Panc1 (cell line): ENCODE results near the gene PRR20G. TPM values are rescaled to one million over a fixed set of nuclear protein-coding genes. Genes with fewer than 3 reads are reported as not detected.
A peak's percentile ranks its signal among the peaks of the same experiment; 100 is the strongest.
"Not testable (repeated sequence)": the region's sequence is repeated elsewhere in the genome, so short reads cannot be mapped to it uniquely, and the experiment has no call there.

Source experiments
- ATAC-seq: fragments of 200-7000 bp; cut with Tn5 transposase; 2 replicates; pipeline ENCODE4 v1.9.1; 2020; ENCODE audit warnings: mild to moderate bottlenecking, moderate library complexity
- BruUV-seq: library from RNA; stranded (reverse); fragments of 400-500 nt; replicated peaks from 2 replicates; lab custom pipeline; 2021; lab: Mats Ljungman, UMichigan
- CTCF ChIA-PET: fragments of 300-600 bp; sonication (Branson Sonifier 250); formaldehyde crosslinking; loops from one replicate; lab custom pipeline; 2022; ENCODE audit warnings: antibody characterized with exemption; lab: Charles Lee
- POLR2A ChIA-PET: fragments of 300-600 bp; sonication (Branson Sonifier 250); formaldehyde crosslinking; loops from one replicate; lab custom pipeline; 2022; ENCODE audit warnings: antibody characterized with exemption; lab: Charles Lee
- DNase-seq: peaks from one replicate; pipeline ENCODE4 v3.0.0-alpha.2; 2010; ENCODE audit warnings: low read depth, low spot score
- H3K27ac ChIP-seq: 2 replicates; pipeline ENCODE4 v1.5.1; 2011; ENCODE audit warnings: mild to moderate bottlenecking, low read length, inconsistent platforms
- H3K27me3 ChIP-seq: fragments of 200-500 bp; sonication (Bioruptor generic); 2 replicates; pipeline ENCODE4 v1.6.0; 2014; ENCODE audit warnings: low read length, inconsistent platforms; ENCODE audit not compliant: control insufficient read depth, insufficient read depth
- H3K36me3 ChIP-seq: fragments of 200-500 bp; sonication (Bioruptor generic); 2 replicates; pipeline ENCODE4 v1.5.1; 2014; ENCODE audit warnings: inconsistent platforms, mild to moderate bottlenecking, low read length, moderate library complexity; ENCODE audit not compliant: control insufficient read depth, insufficient read depth
- H3K4me1 ChIP-seq: 2 replicates; pipeline ENCODE4 v1.5.1; 2011; ENCODE audit warnings: inconsistent platforms, mild to moderate bottlenecking, low read length, moderate library complexity; ENCODE audit not compliant: control insufficient read depth, insufficient read depth
- H3K4me3 ChIP-seq, 2 experiments: 2 replicates each; pipeline ENCODE4 v1.5.1; 2011 to 2012; ENCODE audit warnings: low read depth in 2 of 2, low read length in 2 of 2, mild to moderate bottlenecking in 2 of 2, inconsistent platforms in 1 of 2, moderate library complexity in 1 of 2
- H3K9me3 ChIP-seq: fragments of 200-500 bp; sonication (Bioruptor generic); 2 replicates; pipeline ENCODE4 v1.5.1; 2014; ENCODE audit warnings: low read depth, mild to moderate bottlenecking, inconsistent platforms, low read length, moderate library complexity; ENCODE audit not compliant: control insufficient read depth, insufficient read depth
- CTCF ChIP-seq: fragments of 450-650 bp; IDR thresholded peaks from 2 replicates; pipeline ENCODE4 v1.5.1; 2017; ENCODE audit warnings: mild to moderate bottlenecking
- POLR2AphosphoS5 ChIP-seq: IDR thresholded peaks from 2 replicates; pipeline ENCODE4 v1.6.1; 2012; ENCODE audit warnings: mild to moderate bottlenecking, low read depth, low read length, moderate library complexity
- REST ChIP-seq, 2 experiments: IDR thresholded peaks; 2 replicates each; pipeline ENCODE4 v1.6.1; 2011 to 2012; ENCODE audit warnings: low read depth in 2 of 2, control low read depth in 1 of 2, low read length in 1 of 2, mild to moderate bottlenecking in 1 of 2, moderate library complexity in 1 of 2; ENCODE audit not compliant: insufficient read depth in 1 of 2
- SIN3A ChIP-seq: IDR thresholded peaks from 2 replicates; pipeline ENCODE4 v1.6.1; 2012; ENCODE audit warnings: low read depth, mild to moderate bottlenecking, low read length, moderate library complexity, borderline replicate concordance; ENCODE audit not compliant: insufficient read depth
- TCF7L2 ChIP-seq: IDR thresholded peaks from 2 replicates; pipeline ENCODE4 v1.6.1; 2011; ENCODE audit warnings: mild to moderate bottlenecking, low read depth, low read length, inconsistent platforms
- in situ Hi-C: cut with HindIII; loops from 2 replicates; pipeline ENCODE4 v1.10.0; 2016; ENCODE audit warnings: low sequenced_read_pairs, low pct_unique_long_range_greater_than_20kb
- intact Hi-C: fragments of 100-400 bp; cut with micrococcal nuclease; formaldehyde crosslinking; loops from one replicate; pipeline ENCODE4 v1.10.0; 2022; ENCODE audit not compliant: unreplicated experiment
- total RNA-seq: library from RNA; stranded (reverse); gene quantifications from one replicate; pipeline ENCODE4 v1.2.1, GENCODE V29; 2021; ENCODE audit not compliant: unreplicated experiment

PRR20G gene
- total RNA-seq, 1 experiment from 2014 or later, result not detected

- no peak overlapping the region for H3K27ac ChIP-seq
- in situ Hi-C loops, result no loop called here
- DNase-seq (no peak), ATAC-seq (no peak)
- H3K4me3 ChIP-seq, result no peak overlapping the region
- intact Hi-C loops, result no loop called here
- peak; percentile 6; the same call in 1 of the 2 replicates for TF ChIP-seq CTCF
- no peak for TF ChIP-seq REST (IDR thresholded peaks at IDR 0.05; ENCODE audit: insufficient read depth in 1 of 2, low read depth in 2 of 2, low read length in 1 of 2)
- ChIA-PET CTCF (no interaction called here), POLR2A (no interaction called here)
- peaks cover 37% of the 10 kb centered on the region for H3K27me3 ChIP-seq
- H3K4me1 ChIP-seq, result no peaks in the 10 kb centered on the region
- no TSS peak for BruUV-seq
- H3K9me3 ChIP-seq, result no peaks in the 10 kb centered on the region
- no peaks in the 10 kb centered on the region for H3K36me3 ChIP-seq
These were observed 9.1 kb upstream of the PRR20G start for GRCh38 chr3:127296959-127297358.

GRCh38 chr3:127296166-127296565 is 8.3 kb upstream of the PRR20G start:
- in situ Hi-C loops, result no loop called here
- ChIA-PET POLR2A (no interaction called here), CTCF (no interaction called here)
- Histone ChIP-seq H3K27ac (no peak overlapping the region), H3K36me3 (no peaks in the 10 kb centered on the region), H3K4me3 (no peak overlapping the region), H3K27me3 (peaks cover 31% of the 10 kb centered on the region), H3K4me1 (no peaks in the 10 kb centered on the region), H3K9me3 (no peaks in the 10 kb centered on the region)
- no TSS peak for BruUV-seq
- no peak for TF ChIP-seq CTCF
- no peak for TF ChIP-seq POLR2AphosphoS5
- TF ChIP-seq SIN3A, result no peak
- no peak for TF ChIP-seq REST (IDR thresholded peaks at IDR 0.05; ENCODE audit: insufficient read depth in 1 of 2, low read depth in 2 of 2, low read length in 1 of 2)
- no peak for TF ChIP-seq TCF7L2
- intact Hi-C loops, result no loop called here
- DNase-seq, result no peak
- ATAC-seq, result no peak

- DNase-seq, BruUV-seq, POLR2A ChIA-PET, H3K4me3 ChIP-seq, ATAC-seq, H3K4me1 ChIP-seq, in situ Hi-C loops, H3K27ac ChIP-seq, CTCF ChIA-PET, intact Hi-C loops, H3K36me3 ChIP-seq, H3K9me3 ChIP-seq: not testable (repeated sequence)
- H3K27me3 ChIP-seq, result peaks cover 25% of the 10 kb centered on the region
These were observed 5.8 kb upstream of the PRR20G start for GRCh38 chr3:127293650-127294049.
